SW 1271 (cell line): ENCODE results near the gene ASCC3.

Experiments
- DNase-seq, 2 experiments: peaks; one replicate each; lab custom pipeline; 2025; lab: John Stamatoyannopoulos, UW

The ASCC3 gene

GRCh38 chr6:100724222-100724621 lies 156.9 kb downstream of the ASCC3 start:
- no peak for DNase-seq

- no peak for DNase-seq
Measured at GRCh38 chr6:100721256-100721655, 159.9 kb downstream of the ASCC3 start.

- DNase-seq = peak in 1 of 2 experiments; percentile 34
Measured at GRCh38 chr6:100719883-100720682, 161.0 kb downstream of the ASCC3 start.

GRCh38 chr6:100712997-100713396 lies 168.1 kb downstream of the ASCC3 start:
- DNase-seq = no peak

- no peak for DNase-seq
Measured at GRCh38 chr6:100706491-100706890, 174.6 kb downstream of the ASCC3 start.

- DNase-seq = no peak
Measured at GRCh38 chr6:100704961-100705360, 176.2 kb downstream of the ASCC3 start.

GRCh38 chr6:100701728-100702127 lies 179.4 kb downstream of the ASCC3 start:
- no peak for DNase-seq

GRCh38 chr6:100700009-100700408 lies 181.1 kb downstream of the ASCC3 start:
- no peak for DNase-seq

GRCh38 chr6:100695445-100695844 lies 185.7 kb downstream of the ASCC3 start:
- no peak for DNase-seq

GRCh38 chr6:100693249-100693927 lies 187.7 kb downstream of the ASCC3 start:
- DNase-seq = no peak

GRCh38 chr6:100691972-100692371 lies 189.2 kb downstream of the ASCC3 start:
- no peak for DNase-seq

- DNase-seq = no peak
Measured at GRCh38 chr6:100686216-100686615, 194.9 kb downstream of the ASCC3 start.

- DNase-seq = no peak
Measured at GRCh38 chr6:100685747-100686146, 195.4 kb downstream of the ASCC3 start.

GRCh38 chr6:100680163-100680562 lies 201.0 kb downstream of the ASCC3 start:
- no peak for DNase-seq

GRCh38 chr6:100678027-100678426 lies 203.1 kb downstream of the ASCC3 start:
- DNase-seq = no peak

- no peak for DNase-seq
Measured at GRCh38 chr6:100677240-100677639, 203.9 kb downstream of the ASCC3 start.

GRCh38 chr6:100673641-100674040 lies 207.5 kb downstream of the ASCC3 start:
- DNase-seq = no peak

- DNase-seq = no peak
Measured at GRCh38 chr6:100671740-100672139, 209.4 kb downstream of the ASCC3 start.

GRCh38 chr6:100670056-100670455 lies 211.1 kb downstream of the ASCC3 start:
- DNase-seq = no peak

- DNase-seq = no peak
Measured at GRCh38 chr6:100665041-100665380, 216.1 kb downstream of the ASCC3 start.

GRCh38 chr6:100664274-100665040 lies 216.7 kb downstream of the ASCC3 start:
- peak in 1 of 2 experiments; percentile 23 for DNase-seq

- DNase-seq = no peak
Measured at GRCh38 chr6:100663219-100663863, 217.8 kb downstream of the ASCC3 start.
